DMS114 treated with DMSO at 0.1 percent for 48 hours (cell line): ENCODE data around the gene RPL41.
A peak's percentile ranks its signal among the peaks of the same experiment; 100 is the strongest.
"Not testable (repeated sequence)": the region's sequence is repeated elsewhere in the genome, so short reads cannot be mapped to it uniquely, and the experiment has no call there.

Source experiments
- DNase-seq: peaks from one replicate; lab custom pipeline; 2025; ENCODE audit not compliant: unreplicated experiment; lab: John Stamatoyannopoulos, UW

The RPL41 gene

GRCh38 chr12:56154246-56154771, 37.9 kb downstream of the RPL41 start:
- no peak for DNase-seq

GRCh38 chr12:56154818-56155217, 38.4 kb downstream of the RPL41 start:
- no peak for DNase-seq

- no peak for DNase-seq
These were observed 38.9 kb downstream of the RPL41 start for GRCh38 chr12:56155256-56155845.

GRCh38 chr12:56156464-56157200, 40.2 kb downstream of the RPL41 start:
- DNase-seq: not testable (repeated sequence)

- DNase-seq: peak; percentile 92
These were observed 41.0 kb downstream of the RPL41 start for GRCh38 chr12:56157201-56158028.

- DNase-seq: peak; percentile 98
These were observed 41.8 kb downstream of the RPL41 start, which contains the start of gene MYL6 for GRCh38 chr12:56158029-56158925. TSS of gene MYL6 (plus strand) at chr12:56158359. CDS start at chr12:56158402, 43 bp downstream.

GRCh38 chr12:56158926-56159461, 42.6 kb downstream of the RPL41 start:
- no peak for DNase-seq

- no peak for DNase-seq
These were observed 43.2 kb downstream of the RPL41 start for GRCh38 chr12:56159482-56160192.

GRCh38 chr12:56160193-56160763, 43.8 kb downstream of the RPL41 start:
- no peak for DNase-seq

- no peak for DNase-seq
These were observed 44.7 kb downstream of the RPL41 start for GRCh38 chr12:56160894-56161689.

- DNase-seq: no peak
These were observed 45.4 kb downstream of the RPL41 start for GRCh38 chr12:56161690-56162351.

GRCh38 chr12:56162468-56163290, 46.2 kb downstream of the RPL41 start:
- DNase-seq: no peak

GRCh38 chr12:56163533-56164344, 47.3 kb downstream of the RPL41 start:
- DNase-seq: no peak

- no peak for DNase-seq
These were observed 47.9 kb downstream of the RPL41 start for GRCh38 chr12:56164345-56164729.

- no peak for DNase-seq
These were observed 48.9 kb downstream of the RPL41 start for GRCh38 chr12:56165369-56165768.
